GM12874 (cell line): ENCODE data around the gene IPO13.

Source experiments
- CTCF ChIP-seq: IDR thresholded peaks from 2 replicates; pipeline ENCODE4 v1.5.1; 2011; ENCODE audit warnings: low read depth, mild to moderate bottlenecking, control low read depth, low read length, moderate library complexity; ENCODE audit not compliant: insufficient read depth

The IPO13 gene

GRCh38 chr1:43947061-43947873 lies 517 bp downstream of the IPO13 start:
- no peak for TF ChIP-seq CTCF

GRCh38 chr1:43947874-43948437 lies 1.2 kb downstream of the IPO13 start:
- no peak for TF ChIP-seq CTCF

- no peak for TF ChIP-seq CTCF
Observed at GRCh38 chr1:43949678-43950077, 2.9 kb downstream of the IPO13 start.

GRCh38 chr1:43951021-43951985 lies 4.6 kb downstream of the IPO13 start:
- no peak for TF ChIP-seq CTCF

GRCh38 chr1:43952731-43953346 lies 6.1 kb downstream of the IPO13 start:
- TF ChIP-seq CTCF, result no peak

GRCh38 chr1:43953361-43953760 lies 6.6 kb downstream of the IPO13 start:
- TF ChIP-seq CTCF, result no peak

GRCh38 chr1:43954036-43954435 lies 7.3 kb downstream of the IPO13 start:
- TF ChIP-seq CTCF, result no peak
